K562 (cell line): ENCODE results near the gene SLC2A14. TPM values are rescaled to one million over a fixed set of nuclear protein-coding genes. Genes with fewer than 3 reads are reported as not detected.

Source experiments
- ATAC-seq: fragments of 200-7000 bp; cut with Tn5 transposase; 3 replicates; pipeline ENCODE4 v1.9.1; 2020; ENCODE audit warnings: moderate library complexity
- BruUV-seq: library from RNA; stranded (reverse); fragments of 400-500 nt; replicated peaks from 2 replicates; lab custom pipeline; 2021; lab: Mats Ljungman, UMichigan
- CTCF ChIA-PET: fragments of 300-600 bp; formaldehyde crosslinking; extraction: SDS; loops from one replicate; lab custom pipeline; 2021; ENCODE audit warnings: low intra/inter-chr PET ratio; lab: Yijun Ruan, JAX
- POLR2A ChIA-PET: fragments of 300-600, 350-650 bp; sonication (Branson Sonifier 250); formaldehyde crosslinking; extraction: SDS; loops from one replicate; lab custom pipeline; 2021; ENCODE audit warnings: antibody characterized with exemption, inconsistent platforms; lab: Yijun Ruan, JAX
- DNase-seq, 4 experiments: peaks; one replicate each; pipeline versions ENCODE4 v3.0.0 to v3.0.0-alpha.2; 2011 to 2018; ENCODE audit warnings: low spot score in 3 of 4, mixed read lengths in 3 of 4; ENCODE audit errors: extremely low read depth in 1 of 4
- FAIRE-seq: peaks from 2 replicates; lab custom pipeline; 2011; peaks lifted over from hg19 to GRCh38; lab: Jason Lieb, UNC
- H2AFZ ChIP-seq: 2 replicates; pipeline ENCODE4 v1.6.0; 2011; ENCODE audit warnings: low read depth, low read length, control low read depth, inconsistent platforms
- H3K27ac ChIP-seq: fragments of 200-600 bp; 3 replicates; pipeline ENCODE4 v1.8.0; 2011; ENCODE audit warnings: low read depth, mild to moderate bottlenecking, control low read depth, inconsistent platforms, low read length, moderate library complexity, mixed read lengths; ENCODE audit errors: extremely low read depth
- H3K27me3 ChIP-seq, 2 experiments: fragments of 300-600 bp in 1 of 2; 2 replicates in 1 of 2; 3 replicates in 1 of 2; pipeline versions ENCODE4 v1.6.0 to v1.8.0; 2011; ENCODE audit warnings: inconsistent platforms in 2 of 2, low read length in 2 of 2, mild to moderate bottlenecking in 1 of 2, mixed read lengths in 1 of 2, moderate library complexity in 1 of 2; ENCODE audit not compliant: control insufficient read depth in 2 of 2, insufficient read depth in 2 of 2
- H3K36me3 ChIP-seq: fragments of 300-600 bp; 3 replicates; pipeline ENCODE4 v1.8.0; 2011; ENCODE audit warnings: mild to moderate bottlenecking, low read length, inconsistent platforms; ENCODE audit not compliant: control insufficient read depth, insufficient read depth
- H3K4me1 ChIP-seq, 2 experiments: fragments of 200-600 bp in 1 of 2; replicated peaks in 1 of 2; 2 replicates in 1 of 2; 3 replicates in 1 of 2; pipeline versions ENCODE4 v1.5.1 to v1.8.0; 2011; ENCODE audit warnings: inconsistent platforms in 2 of 2, low read length in 2 of 2, mild to moderate bottlenecking in 1 of 2, mixed read lengths in 1 of 2, moderate library complexity in 1 of 2; ENCODE audit not compliant: control insufficient read depth in 2 of 2, insufficient read depth in 2 of 2
- H3K4me2 ChIP-seq: 2 replicates; pipeline ENCODE4 v1.6.1; 2011; ENCODE audit warnings: low read length, control low read depth, inconsistent platforms, mixed read lengths; ENCODE audit not compliant: insufficient read depth
- H3K4me3 ChIP-seq: fragments of 200-600 bp; sonication (generic), shearing (Covaris generic); 2 replicates; pipeline ENCODE4 v1.5.1; 2016; ENCODE audit warnings: control low read depth, inconsistent platforms
- H3K79me2 ChIP-seq: fragments of 200-600 bp; 3 replicates; pipeline ENCODE4 v1.8.0; 2011; ENCODE audit warnings: low read length, inconsistent platforms; ENCODE audit not compliant: control insufficient read depth, insufficient read depth
- H3K9ac ChIP-seq, 2 experiments: 2 replicates each; pipeline versions ENCODE4 v1.6.0 to v1.6.1; 2011; ENCODE audit warnings: low read depth in 2 of 2, low read length in 2 of 2, control low read depth in 1 of 2, inconsistent platforms in 1 of 2, mild to moderate bottlenecking in 1 of 2, mixed read lengths in 1 of 2; ENCODE audit not compliant: insufficient read depth in 1 of 2
- H3K9me1 ChIP-seq: one replicate; pipeline ENCODE4 v1.6.0; 2011; ENCODE audit warnings: inconsistent platforms, mild to moderate bottlenecking, low read length, moderate library complexity; ENCODE audit not compliant: control insufficient read depth, insufficient read depth
- H3K9me3 ChIP-seq: replicated peaks from 2 replicates; pipeline ENCODE4 v1.5.1; 2011; ENCODE audit warnings: low read depth, low read length, inconsistent platforms; ENCODE audit not compliant: control insufficient read depth, insufficient read depth
- H4K20me1 ChIP-seq: replicated peaks from 2 replicates; pipeline ENCODE4 v1.6.1; 2011; ENCODE audit warnings: low read length, inconsistent platforms, mixed read lengths; ENCODE audit not compliant: control insufficient read depth, insufficient read depth
- PTBP1 ChIP-seq: fragments of 200-400 bp; formaldehyde crosslinking; IDR thresholded peaks from 2 replicates; pipeline ENCODE4 v1.6.1; 2017; ENCODE audit warnings: low read depth, low read length
- ZNF165 ChIP-seq: fragments of 250-450 bp; sonication (Bioruptor Pico); IDR thresholded peaks from 2 replicates; pipeline ENCODE4 v1.4.0; 2020; ENCODE audit warnings: borderline replicate concordance
- ZNF75A ChIP-seq: fragments of 450-650 bp; formaldehyde crosslinking; IDR thresholded peaks from 2 replicates; pipeline ENCODE4 v1.4.0; 2020; ENCODE audit warnings: mild to moderate bottlenecking
- WGBS: fragments of 100-300 bp; shearing (Covaris generic); methylation state at CpG from one replicate; pipeline ENCODE4 v1.1.6; 2016; ENCODE audit warnings: low coverage, mixed read lengths; ENCODE audit not compliant: insufficient coverage; ENCODE audit errors: missing lambda C conversion rate; 5-methylcytosine and 5-hydroxymethylcytosine counted together
- in situ Hi-C: fragments of 300-500 bp; cut with MboI; formaldehyde crosslinking; loops from 4 replicates; pipeline ENCODE4 v1.15.0; 2018; ENCODE audit warnings: inconsistent platforms, mixed read lengths
- intact Hi-C: fragments of 100-400 bp; cut with micrococcal nuclease; formaldehyde crosslinking; loops from 2 replicates; pipeline ENCODE4 v1.14.2; 2022
- polyA plus RNA-seq, 8 experiments: library from polyadenylated mRNA; depleted of rRNA in 4 of 8; stranded (reverse) in 5 of 8; unstranded in 3 of 8; fragments of >200 nt; fragmentation: Nextera tagmentation in 2 of 8; fragmentation: Illumina TruSeq in 1 of 8; extraction: Ambion mirVana in 2 of 8; extraction: Trizol in 1 of 8; gene quantifications; 2 replicates each; pipeline versions ENCODE4 v1.2.1 to v1.2.3, GENCODE V29; 2011 to 2014; ENCODE audit warnings: inconsistent platforms in 1 of 8, missing spikeins in 1 of 8
- total RNA-seq, 7 experiments: library from RNA; depleted of rRNA in 6 of 7; stranded (reverse); fragments of >200 nt in 6 of 7; fragmentation: Illumina TruSeq in 2 of 7; extraction: Trizol in 2 of 7; gene quantifications; 2 replicates each; pipeline versions ENCODE4 v1.2.1 to v1.2.3, GENCODE V29; 2011 to 2021; ENCODE audit warnings: low replicate concordance in 1 of 7
- TF ChIP-seq, protein P1 (sequence below), 2 experiments: fragments of 450-650 bp; conservative IDR thresholded peaks; 2 replicates each; pipeline ENCODE4 v1.6.1; 2017; ENCODE audit warnings: mild to moderate bottlenecking in 2 of 2, moderate library complexity in 2 of 2
- TF ChIP-seq, protein P2 (sequence below), 2 experiments: fragments of 450-650 bp in 1 of 2; sonication (generic) in 1 of 2; formaldehyde crosslinking; conservative IDR thresholded peaks; 2 replicates each; pipeline versions ENCODE4 v1.4.0 to v1.8.1; 2020 to 2022; ENCODE audit warnings: mild to moderate bottlenecking in 1 of 2, missing genetic modification reagents in 1 of 2

The SLC2A14 gene
- total and polyA plus RNA-seq, 9 of the 15 experiments (the other 6 are each of a cell fraction or from before 2014, with no cell fraction given): 0.13 to 8.9 (median 4.8) TPM; not detected in 1

DNA sequence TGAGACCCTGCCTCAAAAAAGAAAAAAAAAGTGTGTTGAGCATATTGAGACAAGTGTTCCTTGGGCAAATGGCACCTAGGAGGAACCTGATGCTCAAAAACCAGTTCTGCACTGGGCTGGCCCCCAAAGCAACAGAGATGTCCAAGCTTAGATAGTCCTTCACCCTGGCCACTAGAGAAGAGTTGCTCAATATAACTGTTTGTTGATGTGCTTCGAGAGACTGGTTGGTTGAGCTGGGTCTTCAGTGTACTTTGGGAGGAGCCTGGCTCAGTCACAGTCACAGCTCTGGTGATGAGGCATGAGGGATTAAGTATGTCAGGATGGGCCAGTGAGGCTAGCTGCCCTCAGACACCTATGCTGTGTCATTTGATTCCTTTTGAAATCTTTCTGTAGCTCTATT, 38.0 kb downstream of the SLC2A14 start:
- CTCF ChIA-PET: no interaction called here
- H3K27ac ChIP-seq: no peak overlapping the region
- in situ Hi-C loops: no loop called here
- no peak for DNase-seq
- H3K4me2 ChIP-seq: no peak overlapping the region
- no peak overlapping the region for H2AFZ ChIP-seq
- no peak overlapping the region for H3K9ac ChIP-seq
- intact Hi-C loops: no loop called here
- FAIRE-seq: no peak
- TF ChIP-seq ZNF75A: no peak
- TF ChIP-seq ZNF165 (CRISPR knock-in tag): no peak
- TF ChIP-seq, protein P1, sequence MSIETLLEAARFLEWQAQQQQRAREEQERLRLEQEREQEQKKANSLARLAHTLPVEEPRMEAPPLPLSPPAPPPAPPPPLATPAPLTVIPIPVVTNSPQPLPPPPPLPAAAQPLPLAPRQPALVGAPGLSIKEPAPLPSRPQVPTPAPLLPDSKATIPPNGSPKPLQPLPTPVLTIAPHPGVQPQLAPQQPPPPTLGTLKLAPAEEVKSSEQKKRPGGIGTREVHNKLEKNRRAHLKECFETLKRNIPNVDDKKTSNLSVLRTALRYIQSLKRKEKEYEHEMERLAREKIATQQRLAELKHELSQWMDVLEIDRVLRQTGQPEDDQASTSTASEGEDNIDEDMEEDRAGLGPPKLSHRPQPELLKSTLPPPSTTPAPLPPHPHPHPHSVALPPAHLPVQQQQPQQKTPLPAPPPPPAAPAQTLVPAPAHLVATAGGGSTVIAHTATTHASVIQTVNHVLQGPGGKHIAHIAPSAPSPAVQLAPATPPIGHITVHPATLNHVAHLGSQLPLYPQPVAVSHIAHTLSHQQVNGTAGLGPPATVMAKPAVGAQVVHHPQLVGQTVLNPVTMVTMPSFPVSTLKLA (conservative IDR thresholded peaks at IDR 0.05): no peak
- no peak for TF ChIP-seq PTBP1
- TF ChIP-seq, protein P2, sequence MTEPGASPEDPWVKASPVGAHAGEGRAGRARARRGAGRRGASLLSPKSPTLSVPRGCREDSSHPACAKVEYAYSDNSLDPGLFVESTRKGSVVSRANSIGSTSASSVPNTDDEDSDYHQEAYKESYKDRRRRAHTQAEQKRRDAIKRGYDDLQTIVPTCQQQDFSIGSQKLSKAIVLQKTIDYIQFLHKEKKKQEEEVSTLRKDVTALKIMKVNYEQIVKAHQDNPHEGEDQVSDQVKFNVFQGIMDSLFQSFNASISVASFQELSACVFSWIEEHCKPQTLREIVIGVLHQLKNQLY (CRISPR knock-in tag; conservative IDR thresholded peaks at IDR 0.05): no peak
- BruUV-seq: no TSS peak
- no peaks in the 10 kb centered on the region for H3K9me1 ChIP-seq
- POLR2A ChIA-PET: no interaction called here
- H4K20me1 ChIP-seq: no peaks in the 10 kb centered on the region
- no peaks in the 10 kb centered on the region for H3K79me2 ChIP-seq
- no peaks in the 10 kb centered on the region for H3K36me3 ChIP-seq
- ATAC-seq: no peak
- no CpG with 5 or more reads among the region's 1 CpG for WGBS
- H3K27me3 ChIP-seq: peaks cover 2 to 3% of the 10 kb centered on the region in 2 experiments; a peak in 1 of 5 replicates
- H3K4me1 ChIP-seq: no peaks in the 10 kb centered on the region; a peak in 1 of 5 replicates
- no peak overlapping the region for H3K4me3 ChIP-seq
- H3K9me3 ChIP-seq: no peaks in the 10 kb centered on the region
